NCI-H1930 (cell line): ENCODE data around the gene SMIM8.
A peak's percentile ranks its signal among the peaks of the same experiment; 100 is the strongest.

Experiments
- DNase-seq, 2 experiments: peaks; one replicate each; lab custom pipeline; 2025; lab: John Stamatoyannopoulos, UW

SMIM8 gene

DNA sequence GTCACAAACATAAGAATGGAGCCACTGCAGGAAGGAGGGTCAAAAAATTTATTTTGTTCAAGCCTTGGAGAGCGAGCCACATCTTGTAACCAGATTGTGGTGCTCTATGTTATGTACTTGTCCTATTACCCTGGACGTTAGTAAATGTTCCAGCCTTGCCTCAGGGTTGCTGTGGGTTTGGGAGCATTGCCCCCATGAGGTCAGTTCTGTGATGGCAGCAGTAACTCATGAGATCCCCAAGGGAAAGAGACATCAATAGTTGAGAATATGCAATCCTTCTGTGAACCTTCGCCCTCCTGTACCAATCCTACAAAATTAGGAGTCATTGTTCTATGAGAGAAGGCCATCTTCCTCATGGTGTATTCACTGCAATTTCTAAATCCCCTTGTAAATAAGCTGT lies 68.9 kb downstream of the SMIM8 start:
- peak; percentile 4 to 12 for DNase-seq
